22Rv1 (cell line): Measurements from ENCODE around the gene DNAJC5.

Source experiments
- ZFX ChIP-seq: fragments of 450-650 bp; IDR thresholded peaks from 2 replicates; pipeline ENCODE4 v1.6.1; 2017; ENCODE audit warnings: antibody characterized with exemption, borderline replicate concordance
- TF ChIP-seq, protein P1 (sequence below): fragments of 450-650 bp; IDR thresholded peaks from 2 replicates; pipeline ENCODE4 v1.5.1; 2017; ENCODE audit warnings: mild to moderate bottlenecking

DNA sequence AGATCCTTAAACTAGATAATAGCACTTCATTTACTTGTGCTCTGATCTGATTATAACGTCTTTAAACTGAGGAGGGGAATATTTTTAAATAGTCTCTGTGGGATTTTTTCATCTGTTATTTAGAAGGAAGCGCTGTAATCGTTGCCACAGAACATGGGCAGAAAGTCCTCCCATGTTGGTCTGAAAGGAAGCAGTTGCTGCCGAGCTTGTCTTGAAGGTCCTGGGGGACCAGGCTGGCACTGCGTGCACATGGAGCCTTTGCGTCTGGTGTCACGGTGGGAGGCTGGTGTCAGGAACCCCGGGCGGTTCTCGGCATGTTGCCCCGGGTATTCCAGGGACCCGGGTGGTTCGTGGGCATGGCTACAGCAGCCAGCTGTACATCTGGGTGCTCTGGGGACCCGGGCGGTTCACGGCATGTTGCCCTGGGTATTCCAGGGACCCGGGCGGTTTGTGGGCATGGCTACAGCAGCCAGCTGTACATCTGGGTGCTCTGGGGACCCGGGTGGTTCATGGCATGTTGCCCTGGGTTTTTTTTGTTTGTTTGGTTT, 18.4 kb upstream of the DNAJC5 start:
- TF ChIP-seq, protein P1, sequence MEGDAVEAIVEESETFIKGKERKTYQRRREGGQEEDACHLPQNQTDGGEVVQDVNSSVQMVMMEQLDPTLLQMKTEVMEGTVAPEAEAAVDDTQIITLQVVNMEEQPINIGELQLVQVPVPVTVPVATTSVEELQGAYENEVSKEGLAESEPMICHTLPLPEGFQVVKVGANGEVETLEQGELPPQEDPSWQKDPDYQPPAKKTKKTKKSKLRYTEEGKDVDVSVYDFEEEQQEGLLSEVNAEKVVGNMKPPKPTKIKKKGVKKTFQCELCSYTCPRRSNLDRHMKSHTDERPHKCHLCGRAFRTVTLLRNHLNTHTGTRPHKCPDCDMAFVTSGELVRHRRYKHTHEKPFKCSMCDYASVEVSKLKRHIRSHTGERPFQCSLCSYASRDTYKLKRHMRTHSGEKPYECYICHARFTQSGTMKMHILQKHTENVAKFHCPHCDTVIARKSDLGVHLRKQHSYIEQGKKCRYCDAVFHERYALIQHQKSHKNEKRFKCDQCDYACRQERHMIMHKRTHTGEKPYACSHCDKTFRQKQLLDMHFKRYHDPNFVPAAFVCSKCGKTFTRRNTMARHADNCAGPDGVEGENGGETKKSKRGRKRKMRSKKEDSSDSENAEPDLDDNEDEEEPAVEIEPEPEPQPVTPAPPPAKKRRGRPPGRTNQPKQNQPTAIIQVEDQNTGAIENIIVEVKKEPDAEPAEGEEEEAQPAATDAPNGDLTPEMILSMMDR = no peak
- TF ChIP-seq ZFX = no peak
